ENCODE data around the gene HS6ST2. TPM values are rescaled to one million over a fixed set of nuclear protein-coding genes. Genes with fewer than 3 reads are reported as not detected.

The HS6ST2 gene
- total RNA-seq, 1 experiment from 2014 or later = 8.1 TPM

GRCh38 chrX:132918523-132918922 is 39.9 kb downstream of the HS6ST2 start (continued):
- no peak for TF ChIP-seq ZBTB43 (CRISPR knock-in tag; IDR thresholded peaks at IDR 0.05)
- no peak for TF ChIP-seq GTF2I (CRISPR knock-in tag; conservative IDR thresholded peaks at IDR 0.05)
- no peak for TF ChIP-seq NR2C2 (CRISPR knock-in tag; IDR thresholded peaks at IDR 0.05)
- no peak for TF ChIP-seq ZNF219 (CRISPR knock-in tag; IDR thresholded peaks at IDR 0.05; ENCODE audit: borderline replicate concordance)
- TF ChIP-seq ELF4 (CRISPR knock-in tag; IDR thresholded peaks at IDR 0.05; ENCODE audit: low read depth) = no peak
- TF ChIP-seq NR1H2 (CRISPR knock-in tag; IDR thresholded peaks at IDR 0.05) = no peak
- TF ChIP-seq ESRRA (CRISPR knock-in tag; IDR thresholded peaks at IDR 0.05; ENCODE audit: borderline replicate concordance) = no peak
- no peak for TF ChIP-seq CTCF (IDR thresholded peaks at IDR 0.05)
- no peak for TF ChIP-seq ZNF121 (CRISPR knock-in tag; IDR thresholded peaks at IDR 0.05)

- POLR2A ChIA-PET = no interaction called here
- Mint-ChIP-seq H3K27ac (no peak overlapping the region), H3K9me3 (peaks cover 16% of the 10 kb centered on the region), H3K36me3 (peaks cover 15% of the 10 kb centered on the region), H3K27me3 (ENCODE audit: low read depth) (no peaks in the 10 kb centered on the region; the same call in 1 of the 2 replicates), H3K4me3 (no peak overlapping the region), H3K4me1 (peaks cover 6% of the 10 kb centered on the region)
- CTCF ChIA-PET = no interaction called here
- TF ChIP-seq PREB (CRISPR knock-in tag; IDR thresholded peaks at IDR 0.05; ENCODE audit: borderline replicate concordance) = no peak
- TF ChIP-seq EMX1 (CRISPR knock-in tag; IDR thresholded peaks at IDR 0.05) = no peak
- no peak for TF ChIP-seq AR (CRISPR knock-in tag; IDR thresholded peaks at IDR 0.05)
- no peak for TF ChIP-seq JAZF1 (CRISPR knock-in tag; IDR thresholded peaks at IDR 0.05)
- TF ChIP-seq RORB (CRISPR knock-in tag; IDR thresholded peaks at IDR 0.05) = no peak
- no peak for TF ChIP-seq NFE2L1 (CRISPR knock-in tag; IDR thresholded peaks at IDR 0.05)
- no peak for TF ChIP-seq ZNF138 (CRISPR knock-in tag; conservative IDR thresholded peaks at IDR 0.05)
- no peak for TF ChIP-seq CREB1 (CRISPR knock-in tag; IDR thresholded peaks at IDR 0.05)
- TF ChIP-seq IRF2 (CRISPR knock-in tag; IDR thresholded peaks at IDR 0.05; ENCODE audit: borderline replicate concordance, low read depth) = no peak
- TF ChIP-seq SOX15 (CRISPR knock-in tag; IDR thresholded peaks at IDR 0.05) = no peak
- no peak for TF ChIP-seq ZNF532 (CRISPR knock-in tag; IDR thresholded peaks at IDR 0.05; ENCODE audit: borderline replicate concordance)
- no peak for TF ChIP-seq E2F1 (CRISPR knock-in tag; IDR thresholded peaks at IDR 0.05)
- no peak for DNase-seq (ENCODE audit: low spot score)
- no peak for ATAC-seq
These were observed 42.1 kb downstream of the HS6ST2 start for GRCh38 chrX:132916349-132916748.

Data from WTC11 (cell line).